ENCODE results near the gene DPY30.

GRCh38 chr2:32005371-32005976 is 34.1 kb downstream of the DPY30 start:
- TF ChIP-seq POLR2A (IDR thresholded peaks at IDR 0.05; ENCODE audit: low read depth) (no peak), CTCF (IDR thresholded peaks at IDR 0.05) (no peak), POLR2AphosphoS5 (IDR thresholded peaks at IDR 0.05) (no peak)

Data from esophagus muscularis mucosa (tissue), 3 donors.